Right lobe of liver (tissue), 6 donors: ENCODE results near the gene UBE2E1. TPM values are rescaled to one million over a fixed set of nuclear protein-coding genes. Genes with fewer than 3 reads are reported as not detected.
"Not testable (repeated sequence)": the region's sequence is repeated elsewhere in the genome, so short reads cannot be mapped to it uniquely, and the experiment has no call there.

Source experiments
- ATAC-seq, 4 donors: fragments of 200-7000 bp; cut with Tn5 transposase; one replicate each; pipeline ENCODE4 v1.9.1; 2020; ENCODE audit warnings: mild to moderate bottlenecking in 4 of 4, moderate library complexity in 4 of 4
- DNase-seq, 3 donors: peaks; one replicate each; pipeline ENCODE4 v3.0.0-alpha.2; 2020
- H3K27ac ChIP-seq, 3 donors: fragments of 200-600 bp; one replicate each; pipeline ENCODE4 v1.8.0; 2022
- H3K27me3 ChIP-seq, 2 donors: fragments of 200-600 bp; one replicate each; pipeline ENCODE4 v1.8.0; 2022
- H3K36me3 ChIP-seq, 4 donors: fragments of 200-600 bp; sonication (generic) in 1 of 4; one replicate each; pipeline versions ENCODE4 v1.5.1 to v1.8.0; 2017 to 2022; ENCODE audit warnings: control low read depth in 1 of 4
- H3K4me1 ChIP-seq, 4 donors: fragments of 200-600 bp; sonication (generic) in 1 of 4; one replicate each; pipeline versions ENCODE4 v1.5.1 to v1.8.0; 2017 to 2022; ENCODE audit warnings: control low read depth in 1 of 4
- H3K4me3 ChIP-seq, 3 donors: fragments of 200-600 bp; one replicate each; pipeline ENCODE4 v1.8.0; 2022
- H3K9me3 ChIP-seq, 4 donors: fragments of 200-600 bp; sonication (generic) in 1 of 4; one replicate each; pipeline versions ENCODE4 v1.5.1 to v1.8.0; 2017 to 2022; ENCODE audit warnings: control low read depth in 1 of 4
- CTCF ChIP-seq, 4 donors: fragments of 200-600 bp in 3 of 4; fragments of 450-650 bp in 1 of 4; IDR thresholded peaks; one replicate each; pipeline versions ENCODE4 v1.5.1 to v1.8.0; 2016 to 2022; ENCODE audit warnings: antibody characterized with exemption in 4 of 4, mild to moderate bottlenecking in 2 of 4
- POLR2A ChIP-seq: fragments of 450-650 bp; IDR thresholded peaks from one replicate; pipeline ENCODE4 v1.6.1; 2017; ENCODE audit warnings: antibody characterized with exemption, mild to moderate bottlenecking
- WGBS: methylation state at CpG from one replicate; pipeline ENCODE4 v1.1.6; 2018; ENCODE audit warnings: low coverage, low lambda C conversion rate; ENCODE audit not compliant: insufficient coverage; ENCODE audit errors: missing lambda C conversion rate; 5-methylcytosine and 5-hydroxymethylcytosine counted together
- intact Hi-C, 2 donors: fragments of 100-400 bp; cut with DNase I; formaldehyde crosslinking; loops; one replicate each; pipeline versions ENCODE4 v1.11.2 to v1.14.1; 2022
- total RNA-seq, 6 experiments: library from RNA; depleted of rRNA in 2 of 6; stranded (reverse); fragments of >200 nt in 2 of 6; fragmentation: NEBNext Ultra II Directional in 3 of 6; extraction: Animal tissue kit (Norgen Biotek cat#: 25700) in 3 of 6; gene quantifications; one replicate each; pipeline versions ENCODE4 v1.1.0 to v1.2.4, GENCODE V29; 2016 to 2023
- donor health status: DM: no; HTN: yes; CAD: no.
- donor health status: DM: no; HTN: no; CAD: no.
- donor health status: DM: no; HTN: no; CAD: no.
- donor health status: DM: no; HTN: yes; CAD: no.
- donor health status: DM: no; HTN: yes; CAD: no.

The UBE2E1 gene
- total RNA-seq, 6 experiments from 2014 or later = 20.8 to 40.4 (median 29.7) TPM

- ATAC-seq (peak; percentile 47 to 68 (median 61)), DNase-seq (no peak)
- TF ChIP-seq POLR2A (no peak), CTCF (IDR thresholded peaks at IDR 0.05) (no peak)
- Histone ChIP-seq H3K27me3 (no peaks in the 10 kb centered on the region), H3K9me3 (no peaks in the 10 kb centered on the region), H3K4me3 (peak overlapping the region; percentile 89 to 96 (median 91)), H3K36me3 (peaks cover 0 to 24% (median 12%) of the 10 kb centered on the region in 4 donors), H3K4me1 (peaks cover 0 to 29% (median 12%) of the 10 kb centered on the region in 4 donors), H3K27ac (peak overlapping the region; percentile 87 to 98 (median 98))
- 0% methylated on average over 13 of the region's 48 CpGs for WGBS
- intact Hi-C loops = no loop called here
Measured at GRCh38 chr3:23916152-23916885, 110.6 kb downstream of the UBE2E1 start.

GRCh38 chr3:23916886-23917678 is 111.3 kb downstream of the UBE2E1 start, which contains the start of the genes NKIRAS1 and RPL15:
NKIRAS1 (minus strand) TSS chr3:23916990; CDS start chr3:23910904, 6,086 bp downstream.
RPL15 (plus strand) TSS chr3:23917132; CDS start chr3:23917860, 728 bp downstream.
- DNase-seq (peak; percentile 98 to 99 (median 99)), ATAC-seq (peak; percentile 94 to 98 (median 96))
- intact Hi-C loops = no loop called here
- Histone ChIP-seq H3K36me3 (peaks cover 0 to 24% (median 12%) of the 10 kb centered on the region in 4 donors), H3K27me3 (no peaks in the 10 kb centered on the region), H3K4me3 (peak within 1 kb of the TSS; percentile 89 to 96 (median 91)), H3K27ac (peak within 1 kb of the TSS; percentile 87 to 98 (median 98)), H3K9me3 (no peaks in the 10 kb centered on the region), H3K4me1 (peaks cover 0 to 29% (median 12%) of the 10 kb centered on the region in 4 donors)
- 0% methylated on average over 29 of the region's 64 CpGs for WGBS
- TF ChIP-seq CTCF (IDR thresholded peaks at IDR 0.05) = peak; percentile 44 to 68 (median 52)
- peak; percentile 96 for TF ChIP-seq POLR2A

GRCh38 chr3:23917679-23918303 is 112.0 kb downstream of the UBE2E1 start:
- Histone ChIP-seq H3K4me3 (peak overlapping the region; percentile 89 to 96 (median 91)), H3K27ac (peak overlapping the region; percentile 87 to 98 (median 94)), H3K4me1 (peaks cover 0 to 29% (median 12%) of the 10 kb centered on the region in 4 donors), H3K36me3 (peaks cover 0 to 24% (median 12%) of the 10 kb centered on the region in 4 donors)
- H3K27me3 ChIP-seq, DNase-seq, intact Hi-C loops, H3K9me3 ChIP-seq: not testable (repeated sequence)
- 0% methylated on average over 21 of the region's 21 CpGs for WGBS
- ATAC-seq = peak in 3 of 4 donors; percentile 46 to 59 (median 56)

GRCh38 chr3:23918331-23918730 is 112.6 kb downstream of the UBE2E1 start:
- H3K36me3 ChIP-seq = peaks cover 0 to 24% (median 12%) of the 10 kb centered on the region in 4 donors
- H3K27ac ChIP-seq = peak overlapping the region; percentile 87 to 98 (median 94)
- H3K9me3 ChIP-seq, H3K27me3 ChIP-seq, ATAC-seq, DNase-seq, intact Hi-C loops: not testable (repeated sequence)
- peaks cover 0 to 29% (median 12%) of the 10 kb centered on the region in 4 donors for H3K4me1 ChIP-seq
- 13% methylated on average over 12 of the region's 12 CpGs for WGBS
- peak overlapping the region; percentile 89 to 96 (median 91) for H3K4me3 ChIP-seq

- DNase-seq (no peak), ATAC-seq (no peak)
- Histone ChIP-seq H3K9me3 (no peaks in the 10 kb centered on the region), H3K36me3 (peaks cover 0 to 24% (median 12%) of the 10 kb centered on the region in 4 donors), H3K27me3 (no peaks in the 10 kb centered on the region), H3K4me1 (peaks cover 0 to 19% (median 7%) of the 10 kb centered on the region in 4 donors), H3K4me3 (no peak overlapping the region), H3K27ac (no peak overlapping the region)
- intact Hi-C loops = no loop called here
- WGBS = 58% methylated on average over 2 of the region's 2 CpGs
- TF ChIP-seq CTCF (IDR thresholded peaks at IDR 0.05) (no peak), POLR2A (no peak)
Measured at GRCh38 chr3:23919628-23920027, 113.9 kb downstream of the UBE2E1 start.
